ENCODE results near the gene FBXW11. TPM values are rescaled to one million over a fixed set of nuclear protein-coding genes. Genes with fewer than 3 reads are reported as not detected.

Gene FBXW11
- total RNA-seq, 1 donor from 2014 or later = 64.7 TPM

DNA sequence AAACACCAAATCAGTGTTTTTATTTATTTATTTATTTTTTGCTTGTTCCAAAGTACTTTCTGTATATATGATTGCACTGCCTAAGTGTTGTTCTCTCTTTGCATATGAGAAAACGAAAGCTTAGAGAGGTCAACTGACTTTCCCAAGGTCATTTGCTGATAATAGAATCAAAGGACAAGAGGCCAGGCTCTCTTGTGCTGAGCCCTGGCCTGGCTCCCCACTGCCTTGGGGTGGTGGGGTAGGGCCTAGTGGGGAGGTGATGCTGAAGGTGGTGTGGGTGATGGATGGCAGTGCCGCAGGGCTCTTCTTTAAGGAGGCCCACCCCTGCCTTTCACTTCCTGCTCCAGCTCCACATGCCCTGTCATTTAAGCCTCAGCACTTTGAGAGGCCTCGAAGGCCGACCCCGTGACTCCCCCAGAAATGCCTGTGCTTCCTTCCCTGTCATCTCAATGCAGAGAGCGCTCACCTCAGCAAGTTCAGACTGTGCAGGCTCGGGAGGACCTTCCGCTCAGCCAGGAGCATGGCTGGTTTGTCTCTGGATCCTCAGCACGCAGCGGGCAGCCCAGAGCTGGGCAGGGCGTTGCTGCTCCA is 161.3 kb downstream of the FBXW11 start:
- Mint-ChIP-seq H3K27ac (ENCODE audit: unreplicated experiment) (no peak overlapping the region), H3K9me3 (ENCODE audit: unreplicated experiment) (no peaks in the 10 kb centered on the region), H3K4me3 (ENCODE audit: unreplicated experiment) (no peak overlapping the region), H3K36me3 (ENCODE audit: low read depth, unreplicated experiment) (peaks cover 11% of the 10 kb centered on the region), H3K4me1 (ENCODE audit: low read depth, unreplicated experiment) (no peaks in the 10 kb centered on the region), H3K27me3 (ENCODE audit: low read depth, unreplicated experiment) (peaks cover 7% of the 10 kb centered on the region)
- Histone ChIP-seq H3K4me3 (ENCODE audit: insufficient read depth, low read depth, low read length) (no peak overlapping the region), H3K79me2 (ENCODE audit: insufficient read depth, low read length) (no peaks in the 10 kb centered on the region), H4K20me1 (ENCODE audit: insufficient read depth, low read length) (peaks cover 2% of the 10 kb centered on the region), H3K4me2 (ENCODE audit: low read length) (no peak overlapping the region), H3K9me3 (ENCODE audit: insufficient read depth, low read depth, low read length) (no peaks in the 10 kb centered on the region), H3K27ac (ENCODE audit: low read depth, low read length) (no peak overlapping the region), H2AFZ (ENCODE audit: low read depth, low read length) (no peak overlapping the region), H3K36me3 (ENCODE audit: insufficient read depth, low read length) (no peaks in the 10 kb centered on the region), H3K9ac (ENCODE audit: low read length) (no peak overlapping the region), H3K27me3 (ENCODE audit: insufficient read depth, low read length) (no peaks in the 10 kb centered on the region), H3K4me1 (ENCODE audit: insufficient read depth, low read length) (no peaks in the 10 kb centered on the region)
- no peak for TF ChIP-seq EZH2 (IDR thresholded peaks at IDR 0.05; ENCODE audit: insufficient read depth, low read length)
- TF ChIP-seq, protein P1, sequence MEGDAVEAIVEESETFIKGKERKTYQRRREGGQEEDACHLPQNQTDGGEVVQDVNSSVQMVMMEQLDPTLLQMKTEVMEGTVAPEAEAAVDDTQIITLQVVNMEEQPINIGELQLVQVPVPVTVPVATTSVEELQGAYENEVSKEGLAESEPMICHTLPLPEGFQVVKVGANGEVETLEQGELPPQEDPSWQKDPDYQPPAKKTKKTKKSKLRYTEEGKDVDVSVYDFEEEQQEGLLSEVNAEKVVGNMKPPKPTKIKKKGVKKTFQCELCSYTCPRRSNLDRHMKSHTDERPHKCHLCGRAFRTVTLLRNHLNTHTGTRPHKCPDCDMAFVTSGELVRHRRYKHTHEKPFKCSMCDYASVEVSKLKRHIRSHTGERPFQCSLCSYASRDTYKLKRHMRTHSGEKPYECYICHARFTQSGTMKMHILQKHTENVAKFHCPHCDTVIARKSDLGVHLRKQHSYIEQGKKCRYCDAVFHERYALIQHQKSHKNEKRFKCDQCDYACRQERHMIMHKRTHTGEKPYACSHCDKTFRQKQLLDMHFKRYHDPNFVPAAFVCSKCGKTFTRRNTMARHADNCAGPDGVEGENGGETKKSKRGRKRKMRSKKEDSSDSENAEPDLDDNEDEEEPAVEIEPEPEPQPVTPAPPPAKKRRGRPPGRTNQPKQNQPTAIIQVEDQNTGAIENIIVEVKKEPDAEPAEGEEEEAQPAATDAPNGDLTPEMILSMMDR (IDR thresholded peaks at IDR 0.05; ENCODE audit: insufficient read depth, low read depth, low read length) = no peak
- FAIRE-seq (no peak), DNase-seq (ENCODE audit: low read depth) (no peak)

DNA sequence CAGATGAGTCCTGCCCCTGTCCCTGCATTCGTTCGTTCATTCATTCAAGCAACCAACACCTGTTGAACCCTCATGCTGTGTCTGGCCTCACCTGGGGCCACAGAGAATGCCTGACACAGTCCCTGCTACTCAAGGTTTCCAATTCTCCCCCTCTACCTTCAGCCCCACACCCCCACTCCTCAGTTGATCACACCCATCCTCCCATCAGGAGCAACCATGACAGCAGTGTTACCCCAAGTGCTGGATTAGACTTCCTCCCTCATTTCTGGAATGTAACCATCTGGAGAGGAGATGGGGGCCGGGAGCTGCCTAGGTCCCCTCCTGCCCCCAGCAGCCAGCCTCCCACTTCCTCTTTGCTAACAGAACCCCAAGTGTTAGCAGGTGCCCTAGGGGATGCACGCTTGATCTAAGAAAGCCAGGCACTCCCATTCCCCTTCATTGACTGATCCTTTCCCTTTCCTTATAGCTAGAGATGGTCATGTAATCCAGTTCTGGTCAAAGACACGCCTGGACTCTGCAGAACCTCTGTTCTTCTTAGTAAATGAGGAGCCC is 163.6 kb downstream of the FBXW11 start:
- Histone ChIP-seq H3K79me2 (ENCODE audit: insufficient read depth, low read length) (no peaks in the 10 kb centered on the region), H3K36me3 (ENCODE audit: insufficient read depth, low read length) (no peaks in the 10 kb centered on the region), H3K4me2 (ENCODE audit: low read length) (no peak overlapping the region), H3K9ac (ENCODE audit: low read length) (no peak overlapping the region), H3K9me3 (ENCODE audit: insufficient read depth, low read depth, low read length) (no peaks in the 10 kb centered on the region), H4K20me1 (ENCODE audit: insufficient read depth, low read length) (peaks cover 2% of the 10 kb centered on the region), H3K27ac (ENCODE audit: low read depth, low read length) (no peak overlapping the region), H3K4me1 (ENCODE audit: insufficient read depth, low read length) (no peaks in the 10 kb centered on the region), H2AFZ (ENCODE audit: low read depth, low read length) (no peak overlapping the region), H3K4me3 (ENCODE audit: insufficient read depth, low read depth, low read length) (no peak overlapping the region), H3K27me3 (ENCODE audit: insufficient read depth, low read length) (no peaks in the 10 kb centered on the region)
- Mint-ChIP-seq H3K36me3 (ENCODE audit: low read depth, unreplicated experiment) (peaks cover 9% of the 10 kb centered on the region), H3K4me3 (ENCODE audit: unreplicated experiment) (no peak overlapping the region), H3K4me1 (ENCODE audit: low read depth, unreplicated experiment) (no peaks in the 10 kb centered on the region), H3K27ac (ENCODE audit: unreplicated experiment) (no peak overlapping the region), H3K9me3 (ENCODE audit: unreplicated experiment) (no peaks in the 10 kb centered on the region), H3K27me3 (ENCODE audit: low read depth, unreplicated experiment) (peaks cover 11% of the 10 kb centered on the region)
- no peak for TF ChIP-seq EZH2 (IDR thresholded peaks at IDR 0.05; ENCODE audit: insufficient read depth, low read length)
- TF ChIP-seq, protein P1 (IDR thresholded peaks at IDR 0.05; ENCODE audit: insufficient read depth, low read depth, low read length) = no peak
- no peak for DNase-seq (ENCODE audit: low read depth)
- FAIRE-seq = no peak

All from astrocyte (in vitro differentiated cells and primary cell).